Upper lobe of right lung (tissue), 1 donor: ENCODE data around the gene CUX1. TPM values are rescaled to one million over a fixed set of nuclear protein-coding genes. Genes with fewer than 3 reads are reported as not detected.

Source experiments
- ATAC-seq: fragments of 200-7000 bp; cut with Tn5 transposase; one replicate; pipeline ENCODE4 v1.9.1; 2020; ENCODE audit warnings: mild to moderate bottlenecking, moderate library complexity
- DNase-seq: peaks from one replicate; pipeline ENCODE4 v3.0.0-alpha.2; 2020
- H3K27ac ChIP-seq: fragments of 200-600 bp; one replicate; pipeline ENCODE4 v1.8.0; 2022
- H3K27me3 ChIP-seq: fragments of 200-600 bp; one replicate; pipeline ENCODE4 v1.8.0; 2022; ENCODE audit warnings: mild to moderate bottlenecking
- H3K36me3 ChIP-seq: fragments of 200-600 bp; one replicate; pipeline ENCODE4 v1.8.0; 2022
- H3K4me1 ChIP-seq: fragments of 200-600 bp; one replicate; pipeline ENCODE4 v1.8.0; 2022
- H3K4me3 ChIP-seq: fragments of 200-600 bp; one replicate; pipeline ENCODE4 v1.8.0; 2022; ENCODE audit warnings: mild to moderate bottlenecking
- H3K9me3 ChIP-seq: fragments of 200-600 bp; one replicate; pipeline ENCODE4 v1.8.0; 2022
- CTCF ChIP-seq: fragments of 200-600 bp; IDR thresholded peaks from one replicate; pipeline ENCODE4 v1.8.0; 2022; ENCODE audit warnings: antibody characterized with exemption
- intact Hi-C: fragments of 100-400 bp; cut with DNase I; formaldehyde crosslinking; loops from one replicate; pipeline ENCODE4 v1.11.0; 2022
- total RNA-seq: library from RNA; stranded (reverse); fragmentation: NEBNext Ultra II Directional; extraction: Animal tissue kit (Norgen Biotek cat#: 25700); gene quantifications from one replicate; pipeline ENCODE4 v1.2.1, GENCODE V29; 2021
- donor health status: DM: no; HTN: yes; CAD: no; lungs with severe emphysema.

CUX1 gene
- total RNA-seq, 1 donor from 2014 or later: 132 TPM

GRCh38 chr7:101978683-101979082 is 161.3 kb downstream of the CUX1 start:
- Histone ChIP-seq H3K9me3 (no peaks in the 10 kb centered on the region), H3K4me3 (no peak overlapping the region), H3K27me3 (no peaks in the 10 kb centered on the region), H3K4me1 (no peaks in the 10 kb centered on the region), H3K36me3 (no peaks in the 10 kb centered on the region), H3K27ac (no peak overlapping the region)
- TF ChIP-seq CTCF: no peak
- DNase-seq (no peak), ATAC-seq (peak; percentile 82)
- intact Hi-C loops: no loop called here

DNA sequence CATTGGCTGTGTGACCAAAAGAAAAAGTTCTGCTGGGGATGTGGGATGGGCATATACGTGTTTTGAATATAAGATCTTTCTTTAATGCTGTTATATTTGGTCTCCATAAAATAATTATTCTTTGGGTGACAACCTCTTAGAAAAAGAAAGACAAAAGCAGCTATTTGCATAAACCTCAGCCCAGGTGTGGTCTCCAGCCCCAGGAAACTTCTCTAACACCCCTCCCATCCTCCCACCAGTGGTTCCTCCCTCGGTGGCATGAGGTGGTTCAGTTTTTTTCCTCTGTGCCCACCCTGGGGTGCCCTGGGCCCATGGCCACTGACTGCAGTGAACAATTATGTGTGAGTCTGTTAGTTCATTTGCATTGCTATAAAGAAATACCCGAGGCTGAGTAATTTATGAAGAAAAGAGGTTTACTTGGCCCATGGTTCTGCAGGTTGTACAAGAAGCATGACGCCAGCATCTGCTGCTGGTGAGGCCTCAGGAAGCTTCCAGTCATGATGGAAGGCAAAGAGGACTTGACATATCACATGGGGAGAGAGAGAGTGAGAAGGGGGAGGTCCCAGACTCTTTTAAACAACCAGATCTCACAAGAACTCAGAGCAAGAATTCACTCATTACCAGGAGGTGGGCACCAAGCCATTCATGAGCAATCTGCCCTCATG is 165.9 kb downstream of the CUX1 start:
- ATAC-seq (no peak), DNase-seq (no peak)
- H3K27me3 ChIP-seq: no peaks in the 10 kb centered on the region
- no peaks in the 10 kb centered on the region for H3K9me3 ChIP-seq
- H3K4me3 ChIP-seq: no peak overlapping the region
- no peaks in the 10 kb centered on the region for H3K4me1 ChIP-seq
- TF ChIP-seq CTCF: no peak
- no peaks in the 10 kb centered on the region for H3K36me3 ChIP-seq
- intact Hi-C loops: no loop called here
- H3K27ac ChIP-seq: no peak overlapping the region

DNA sequence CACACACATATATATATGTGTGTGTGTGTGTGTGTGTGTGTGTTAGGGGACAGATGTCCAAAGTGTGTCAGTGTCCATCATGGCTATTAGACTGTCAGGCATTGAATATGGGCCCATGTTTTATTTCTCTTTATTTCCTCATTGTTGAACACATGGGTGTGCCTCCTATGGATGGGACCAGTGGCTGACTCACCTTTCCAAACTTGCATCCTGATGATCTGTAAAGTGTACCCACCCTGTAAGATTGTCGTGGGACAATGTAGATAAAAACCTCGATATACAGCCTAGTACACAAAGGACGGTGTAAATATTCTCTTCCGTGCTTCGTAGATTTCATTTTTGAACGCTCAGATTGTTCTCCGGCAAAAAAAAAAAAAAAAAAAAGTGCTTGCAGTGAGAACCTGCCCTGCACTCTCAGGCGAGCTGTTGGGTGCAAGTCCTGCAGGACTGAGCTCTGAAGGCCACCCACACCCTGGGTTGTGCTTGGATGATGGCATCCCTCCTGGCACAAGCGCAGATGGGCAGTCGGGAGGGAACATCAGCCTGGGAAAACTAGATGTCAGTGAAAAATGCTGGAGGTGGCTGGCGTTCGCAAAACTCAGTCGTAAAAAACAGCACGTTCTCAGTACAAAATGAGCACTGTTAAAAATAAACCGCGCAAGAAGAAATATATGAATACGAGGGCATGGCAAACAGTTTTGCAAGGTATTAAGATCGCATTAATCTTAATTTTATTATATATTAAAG is 166.9 kb downstream of the CUX1 start:
- no peaks in the 10 kb centered on the region for H3K4me1 ChIP-seq
- no peak for TF ChIP-seq CTCF
- ATAC-seq (no peak), DNase-seq (no peak)
- H3K9me3 ChIP-seq: no peaks in the 10 kb centered on the region
- intact Hi-C loops: no loop called here
- no peak overlapping the region for H3K4me3 ChIP-seq
- no peaks in the 10 kb centered on the region for H3K36me3 ChIP-seq
- no peak overlapping the region for H3K27ac ChIP-seq
- no peaks in the 10 kb centered on the region for H3K27me3 ChIP-seq

DNA sequence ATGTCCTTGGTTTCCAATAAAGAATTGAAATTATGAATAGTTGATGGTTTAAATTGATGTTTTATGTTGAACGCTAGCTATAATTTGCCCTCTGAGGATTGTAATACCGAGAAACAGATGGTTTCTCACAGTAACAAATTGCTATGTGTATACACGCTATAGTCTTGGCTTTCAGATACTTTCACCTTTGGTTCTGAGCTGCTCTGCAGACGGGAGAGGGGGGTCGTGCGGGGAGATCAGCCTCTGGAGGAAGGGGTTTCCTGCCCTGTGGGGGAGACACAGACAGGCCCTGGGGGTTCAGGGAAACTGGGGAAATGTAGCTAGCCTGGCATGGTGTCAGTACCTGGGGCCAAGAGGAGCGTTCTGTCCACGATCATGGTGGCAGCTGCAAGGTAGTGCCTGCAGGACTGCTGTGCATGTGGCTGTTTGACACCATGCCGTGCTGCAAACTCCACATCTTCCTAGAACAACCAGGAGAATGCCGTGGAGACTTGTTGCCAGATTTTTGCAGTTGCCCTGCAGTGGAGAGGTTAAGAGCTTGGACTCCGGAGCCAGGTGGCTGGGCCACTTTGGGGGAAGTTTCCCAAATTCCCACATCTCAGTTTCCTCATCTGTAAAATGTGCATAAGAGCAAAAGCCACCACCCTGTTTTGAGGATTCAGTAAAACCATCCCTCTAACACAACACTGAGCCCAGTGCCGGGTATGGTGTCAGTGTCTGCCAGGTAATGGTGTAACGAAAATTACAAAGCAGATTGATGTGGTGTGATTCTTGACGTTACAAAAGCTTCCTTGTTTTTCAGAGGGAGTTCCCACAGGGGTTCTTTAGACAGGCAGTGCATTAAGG is 167.9 kb downstream of the CUX1 start:
- no peak for TF ChIP-seq CTCF
- intact Hi-C loops: no loop called here
- Histone ChIP-seq H3K27ac (no peak overlapping the region), H3K4me1 (no peaks in the 10 kb centered on the region), H3K36me3 (no peaks in the 10 kb centered on the region), H3K4me3 (no peak overlapping the region), H3K27me3 (no peaks in the 10 kb centered on the region), H3K9me3 (no peaks in the 10 kb centered on the region)
- DNase-seq: no peak
- no peak for ATAC-seq

- intact Hi-C loops: no loop called here
- Histone ChIP-seq H3K4me3 (no peak overlapping the region), H3K4me1 (no peaks in the 10 kb centered on the region), H3K36me3 (no peaks in the 10 kb centered on the region), H3K27me3 (no peaks in the 10 kb centered on the region), H3K9me3 (no peaks in the 10 kb centered on the region), H3K27ac (no peak overlapping the region)
- peak; percentile 49 for ATAC-seq
- no peak for TF ChIP-seq CTCF
- no peak for DNase-seq
These were observed 168.7 kb downstream of the CUX1 start for GRCh38 chr7:101985903-101986734.
